B cell (primary cell): ENCODE data around the gene RNPEPL1. TPM values are rescaled to one million over a fixed set of nuclear protein-coding genes. Genes with fewer than 3 reads are reported as not detected.

Experiments
- ATAC-seq: fragments of 200-7000 bp; cut with Tn5 transposase; one replicate; pipeline ENCODE4 v1.10.0; 2021; ENCODE audit warnings: low read depth, mild to moderate bottlenecking, moderate number of reproducible peaks, moderate library complexity
- CTCF ChIA-PET: fragments of 350-600 bp; sonication (Branson Sonifier 250); formaldehyde crosslinking; loops from one replicate; lab custom pipeline; 2021; ENCODE audit warnings: antibody characterized with exemption, inconsistent platforms; lab: Charles Lee
- POLR2A ChIA-PET: fragments of 350-600 bp; sonication (Branson Sonifier 250); formaldehyde crosslinking; loops from one replicate; lab custom pipeline; 2021; ENCODE audit warnings: antibody characterized with exemption; lab: Charles Lee
- DNase-seq: peaks from one replicate; pipeline ENCODE4 v3.0.0; 2013
- H2AFZ ChIP-seq: 2 replicates; pipeline ENCODE4 v1.6.1; 2012; ENCODE audit warnings: mild to moderate bottlenecking, low read depth, low read length; ENCODE audit not compliant: insufficient read depth, poor library complexity, severe bottlenecking
- H3K27ac ChIP-seq, 2 donors: 1 replicate in 1 of 2; 2 replicates in 1 of 2; pipeline ENCODE4 v1.5.1; 2012 to 2013; ENCODE audit warnings: low read length in 2 of 2, mild to moderate bottlenecking in 2 of 2, moderate library complexity in 1 of 2
- H3K27me3 ChIP-seq, 4 experiments: fragments of 200-600 bp in 1 of 4; sonication (generic) in 1 of 4; replicated peaks in 1 of 4; 1 replicate in 2 of 4; 2 replicates in 2 of 4; pipeline versions ENCODE4 v1.6.1 to v1.7.0; 2013 to 2016; ENCODE audit warnings: low read length in 3 of 4, mild to moderate bottlenecking in 2 of 4, mixed read lengths in 1 of 4, moderate library complexity in 1 of 4; ENCODE audit not compliant: insufficient read depth in 4 of 4, control insufficient read depth in 3 of 4; ENCODE audit errors: control extremely low read depth in 1 of 4
- H3K36me3 ChIP-seq, 2 experiments: replicated peaks in 1 of 2; 1 replicate in 1 of 2; 2 replicates in 1 of 2; pipeline versions ENCODE4 v1.6.1 to v1.7.1; 2013; ENCODE audit warnings: low read length in 1 of 2; ENCODE audit not compliant: insufficient read depth in 2 of 2, control insufficient read depth in 1 of 2; ENCODE audit errors: control extremely low read depth in 1 of 2, extremely low read depth in 1 of 2
- H3K4me1 ChIP-seq, 2 donors: fragments of 200-600 bp in 1 of 2; sonication (generic) in 1 of 2; 1 replicate in 1 of 2; 2 replicates in 1 of 2; pipeline versions ENCODE4 v1.5.1 to v1.6.1; 2013 to 2017; ENCODE audit warnings: low read length in 2 of 2; ENCODE audit not compliant: control insufficient read depth in 2 of 2, insufficient read depth in 2 of 2
- H3K4me2 ChIP-seq: replicated peaks from 2 replicates; pipeline ENCODE3; 2012; ENCODE audit warnings: mild to moderate bottlenecking, low read depth, low read length; ENCODE audit not compliant: poor library complexity, severe bottlenecking
- H3K4me3 ChIP-seq, 5 experiments: fragments of 200-600 bp in 1 of 5; sonication (generic) in 1 of 5; 1 replicate in 3 of 5; 2 replicates in 2 of 5; pipeline versions ENCODE4 v1.5.1 to v1.7.0; 2011 to 2016; ENCODE audit warnings: low read length in 4 of 5, mild to moderate bottlenecking in 4 of 5, low read depth in 2 of 5, control low read depth in 1 of 5, moderate library complexity in 1 of 5; ENCODE audit not compliant: insufficient read depth in 1 of 5; ENCODE audit errors: control extremely low read depth in 1 of 5, extremely low read depth in 1 of 5
- H3K79me2 ChIP-seq: fragments of 200-600 bp; sonication (generic); one replicate; pipeline ENCODE4 v1.6.0; 2016; ENCODE audit warnings: low read length; ENCODE audit not compliant: control insufficient read depth, insufficient read depth
- H3K9ac ChIP-seq: fragments of 200-600 bp; sonication (generic); 2 replicates; pipeline ENCODE4 v1.6.1; 2017; ENCODE audit warnings: mild to moderate bottlenecking, low read length, moderate library complexity
- H3K9me3 ChIP-seq, 3 donors: one replicate each; pipeline versions ENCODE4 v1.6.1 to v1.7.1; 2013; ENCODE audit warnings: low read length in 2 of 3; ENCODE audit not compliant: control insufficient read depth in 2 of 3, insufficient read depth in 1 of 3; ENCODE audit errors: control extremely low read depth in 1 of 3
- H4K20me1 ChIP-seq: 2 replicates; pipeline ENCODE4 v1.6.0; 2012; ENCODE audit warnings: mild to moderate bottlenecking, low read length; ENCODE audit not compliant: insufficient read depth, control insufficient read depth, poor library complexity, severe bottlenecking
- H3K27ac Mint-ChIP-seq: one replicate; pipeline ENCODE4 v1.8.0; 2021; ENCODE audit warnings: mixed read lengths
- H3K27me3 Mint-ChIP-seq: one replicate; pipeline ENCODE4 v1.8.0; 2021; ENCODE audit warnings: mixed read lengths
- H3K4me1 Mint-ChIP-seq: one replicate; pipeline ENCODE4 v1.8.0; 2021; ENCODE audit warnings: mixed read lengths
- H3K4me3 Mint-ChIP-seq: one replicate; pipeline ENCODE4 v1.8.0; 2021; ENCODE audit warnings: mixed read lengths
- H3K9me3 Mint-ChIP-seq: one replicate; pipeline ENCODE4 v1.8.0; 2022; ENCODE audit warnings: mixed read lengths; ENCODE audit not compliant: insufficient read depth
- EZH2 ChIP-seq: IDR thresholded peaks from 2 replicates; pipeline ENCODE4 v1.6.1; 2012; ENCODE audit warnings: borderline replicate concordance, low read depth, mild to moderate bottlenecking, moderate library complexity, low read length; ENCODE audit not compliant: insufficient read depth, poor library complexity, severe bottlenecking
- WGBS: methylation state at CpG from one replicate; pipeline ENCODE4 v1.1.5; 2013; ENCODE audit warnings: missing lambda C conversion rate; ENCODE audit not compliant: insufficient coverage; 5-methylcytosine and 5-hydroxymethylcytosine counted together
- intact Hi-C: fragments of 100-400 bp; cut with micrococcal nuclease; formaldehyde crosslinking; loops from one replicate; pipeline ENCODE4 v1.10.0; 2022
- polyA plus RNA-seq: library from polyadenylated mRNA; depleted of rRNA; stranded (reverse); fragments of >200 nt; gene quantifications from 2 replicates; pipeline ENCODE4 v1.2.3, GENCODE V29; 2012
- total RNA-seq, 2 donors: library from RNA; stranded (reverse); fragments of 120-200 nt in 1 of 2; gene quantifications; 1 replicate in 1 of 2; 2 replicates in 1 of 2; pipeline versions ENCODE4 v1.2.3 to v1.2.4, GENCODE V29; 2013 to 2022
- TF ChIP-seq, protein P1 (sequence below): fragments of 200-600 bp; IDR thresholded peaks from one replicate; pipeline ENCODE4 v1.8.0; 2022; ENCODE audit warnings: antibody characterized with exemption, mild to moderate bottlenecking

Gene RNPEPL1
- total and polyA plus RNA-seq, 2 donors (not counting 1 experiment from before 2014, with no cell fraction given) = 103 to 109 TPM

DNA sequence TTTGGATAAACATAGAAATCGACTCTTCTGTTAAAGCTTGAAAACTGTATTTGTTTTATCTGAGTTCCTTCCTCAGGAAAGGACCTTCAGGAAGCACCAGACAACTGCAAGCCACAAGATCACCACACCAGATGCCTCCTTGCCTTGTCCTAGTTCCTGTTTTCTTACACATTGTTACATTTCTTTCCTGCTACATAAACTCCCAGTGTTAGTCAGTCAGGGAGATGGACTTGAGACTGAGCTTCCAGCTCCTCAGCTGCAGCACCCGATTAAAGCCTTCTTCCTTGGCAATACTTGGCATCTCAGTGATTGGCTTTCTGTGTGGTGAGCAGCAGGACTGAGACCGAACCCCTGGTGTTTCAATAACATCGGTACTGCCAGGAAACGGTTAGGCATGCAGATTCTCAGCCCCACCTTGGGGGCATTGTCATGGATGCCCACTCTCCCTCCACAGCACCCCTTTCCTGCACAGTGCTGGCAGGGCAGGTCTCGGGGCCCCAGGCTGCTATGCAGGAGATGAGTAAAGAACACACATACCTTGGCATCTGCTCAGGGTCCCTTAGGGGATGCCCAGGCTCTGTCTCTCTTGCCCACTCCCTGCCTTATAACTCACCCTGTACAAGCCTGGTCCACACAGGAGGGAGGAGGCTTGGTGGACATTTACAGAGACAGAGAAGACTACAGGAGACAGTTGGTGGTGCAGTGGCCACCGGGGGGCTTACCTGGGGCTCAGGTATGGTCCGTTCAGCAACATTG lies 43.1 kb upstream of the RNPEPL1 start:
- Histone ChIP-seq H2AFZ (no peak overlapping the region), H3K36me3 (peaks cover 5 to 47% of the 10 kb centered on the region in 2 experiments), H3K4me2 (no peak overlapping the region), H4K20me1 (peaks cover 5% of the 10 kb centered on the region), H3K9me3 (peaks cover 0 to 74% (median 13%) of the 10 kb centered on the region in 3 donors), H3K27ac (no peak overlapping the region), H3K27me3 (no peaks in the 10 kb centered on the region), H3K4me3 (no peak overlapping the region), H3K79me2 (no peaks in the 10 kb centered on the region), H3K4me1 (no peaks in the 10 kb centered on the region), H3K9ac (no peak overlapping the region)
- TF ChIP-seq EZH2 = no peak
- TF ChIP-seq, protein P1, sequence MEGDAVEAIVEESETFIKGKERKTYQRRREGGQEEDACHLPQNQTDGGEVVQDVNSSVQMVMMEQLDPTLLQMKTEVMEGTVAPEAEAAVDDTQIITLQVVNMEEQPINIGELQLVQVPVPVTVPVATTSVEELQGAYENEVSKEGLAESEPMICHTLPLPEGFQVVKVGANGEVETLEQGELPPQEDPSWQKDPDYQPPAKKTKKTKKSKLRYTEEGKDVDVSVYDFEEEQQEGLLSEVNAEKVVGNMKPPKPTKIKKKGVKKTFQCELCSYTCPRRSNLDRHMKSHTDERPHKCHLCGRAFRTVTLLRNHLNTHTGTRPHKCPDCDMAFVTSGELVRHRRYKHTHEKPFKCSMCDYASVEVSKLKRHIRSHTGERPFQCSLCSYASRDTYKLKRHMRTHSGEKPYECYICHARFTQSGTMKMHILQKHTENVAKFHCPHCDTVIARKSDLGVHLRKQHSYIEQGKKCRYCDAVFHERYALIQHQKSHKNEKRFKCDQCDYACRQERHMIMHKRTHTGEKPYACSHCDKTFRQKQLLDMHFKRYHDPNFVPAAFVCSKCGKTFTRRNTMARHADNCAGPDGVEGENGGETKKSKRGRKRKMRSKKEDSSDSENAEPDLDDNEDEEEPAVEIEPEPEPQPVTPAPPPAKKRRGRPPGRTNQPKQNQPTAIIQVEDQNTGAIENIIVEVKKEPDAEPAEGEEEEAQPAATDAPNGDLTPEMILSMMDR = no peak
- H3K27ac Mint-ChIP-seq = no peak overlapping the region
- H3K4me3 Mint-ChIP-seq = no peak overlapping the region
- intact Hi-C loops = no loop called here
- WGBS = 86% methylated on average over 6 of the region's 8 CpGs
- POLR2A ChIA-PET = no interaction called here
- H3K9me3 Mint-ChIP-seq = peaks cover 2% of the 10 kb centered on the region
- H3K27me3 Mint-ChIP-seq = no peaks in the 10 kb centered on the region
- ATAC-seq = no peak
- CTCF ChIA-PET = interaction anchor here (2.5 kb wide), 1 partner anchor 11 kb away, joined by 9 read pairs; no protein-coding TSS in a partner anchor
- H3K4me1 Mint-ChIP-seq = peaks cover 2% of the 10 kb centered on the region
- no peak for DNase-seq

DNA sequence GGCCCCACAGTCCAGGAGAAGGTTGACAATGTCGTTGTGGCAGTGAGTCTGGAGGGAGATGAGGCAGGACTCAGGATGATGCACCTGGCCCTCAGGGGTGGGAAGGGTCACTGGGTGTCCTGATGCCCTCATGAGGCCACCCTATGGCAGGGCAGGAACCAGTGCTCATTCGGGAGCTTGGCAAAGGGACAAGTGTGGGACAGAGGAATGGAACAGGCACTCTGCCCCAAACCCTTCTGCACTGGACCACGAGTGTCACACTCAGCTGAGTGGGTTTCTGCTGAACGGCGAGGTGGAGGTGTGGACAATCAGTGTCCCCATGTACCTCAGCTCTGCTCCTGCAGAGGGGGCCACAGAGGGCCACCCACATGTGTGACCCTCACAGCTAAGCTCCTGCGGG lies 42.5 kb upstream of the RNPEPL1 start:
- Histone ChIP-seq H4K20me1 (peaks cover 5% of the 10 kb centered on the region), H3K27me3 (no peaks in the 10 kb centered on the region), H3K4me3 (no peak overlapping the region), H3K36me3 (peaks cover 6 to 47% of the 10 kb centered on the region in 2 experiments), H3K4me1 (no peaks in the 10 kb centered on the region), H3K9ac (no peak overlapping the region), H3K9me3 (peaks cover 1 to 78% (median 13%) of the 10 kb centered on the region in 3 donors), H3K27ac (no peak overlapping the region), H2AFZ (no peak overlapping the region), H3K4me2 (no peak overlapping the region), H3K79me2 (no peaks in the 10 kb centered on the region)
- Mint-ChIP-seq H3K27me3 (no peaks in the 10 kb centered on the region), H3K4me3 (no peak overlapping the region), H3K9me3 (peaks cover 5% of the 10 kb centered on the region), H3K4me1 (no peaks in the 10 kb centered on the region), H3K27ac (no peak overlapping the region)
- DNase-seq (no peak), ATAC-seq (no peak)
- WGBS = 95% methylated on average over 6 of the region's 6 CpGs
- intact Hi-C loops = no loop called here
- TF ChIP-seq, protein P1 = no peak
- TF ChIP-seq EZH2 = no peak
- CTCF ChIA-PET = interaction anchor here (2.5 kb wide), 1 partner anchor 12 kb away, joined by 9 read pairs; no protein-coding TSS in a partner anchor
- POLR2A ChIA-PET = no interaction called here
